ENCODE measurements around the gene CXCL16. TPM values are rescaled to one million over a fixed set of nuclear protein-coding genes. Genes with fewer than 3 reads are reported as not detected.

CXCL16 gene
- total RNA-seq, 2 experiments from 2014 or later: 3.1 to 3.4 TPM

Other genes starting within 250 kb of the CXCL16 start
- gene SPNS2, start 241.0 kb downstream of the CXCL16 start, total RNA-seq: under 1 TPM; 0.15 to 0.24 TPM
- 10 to 100 TPM; 66.6 to 70.8 TPM for gene MYBBP1A, start 184.5 kb downstream of the CXCL16 start, total RNA-seq
- not detected for gene GGT6, start 179.4 kb downstream of the CXCL16 start, total RNA-seq
- not detected for gene SMTNL2, start 155.4 kb downstream of the CXCL16 start, total RNA-seq
- gene ALOX15, start 98.2 kb downstream of the CXCL16 start, total RNA-seq: not detected
- 100 to 1,000 TPM in 1 of 2 experiments, 10 to 100 TPM in 1; 96.1 to 101 TPM for gene PELP1, start 35.8 kb downstream of the CXCL16 start, total RNA-seq
- 100 to 1,000 TPM; 210 to 226 TPM for gene ARRB2, start 29.3 kb downstream of the CXCL16 start, total RNA-seq
- gene MED11, start 8.5 kb downstream of the CXCL16 start, total RNA-seq: 10 to 100 TPM; 20.4 to 21.8 TPM
- gene ZMYND15, start 95 bp downstream of the CXCL16 start, total RNA-seq: under 1 TPM; 0.10 to 0.24 TPM
- gene TM4SF5, start 32.0 kb upstream of the CXCL16 start, total RNA-seq: not detected
- gene VMO1, start 46.4 kb upstream of the CXCL16 start, total RNA-seq: not detected
- not detected for gene GLTPD2, start 49.0 kb upstream of the CXCL16 start, total RNA-seq
- 100 to 1,000 TPM; 165 to 177 TPM for gene PSMB6, start 56.2 kb upstream of the CXCL16 start, total RNA-seq
- gene PLD2, start 67.2 kb upstream of the CXCL16 start, total RNA-seq: 10 to 100 TPM; 15.8 to 19.3 TPM
- gene MINK1, start 93.4 kb upstream of the CXCL16 start, total RNA-seq: 10 to 100 TPM; 67.5 to 79.3 TPM
- 1 to 10 TPM; 2.3 to 2.5 TPM for gene C17orf107, start 159.6 kb upstream of the CXCL16 start, total RNA-seq
- gene CHRNE, start 163.2 kb upstream of the CXCL16 start, total RNA-seq: under 1 TPM; 0.45 to 0.56 TPM
- not detected for gene GP1BA, start 192.3 kb upstream of the CXCL16 start, total RNA-seq
- gene SLC25A11, start 200.1 kb upstream of the CXCL16 start, total RNA-seq: 10 to 100 TPM; 70.5 to 72.5 TPM
- 100 to 1,000 TPM; 130 to 157 TPM for gene RNF167, start 200.3 kb upstream of the CXCL16 start, total RNA-seq
- 1,000 to 10,000 TPM; 1,907 to 1,923 TPM for gene PFN1, start 208.6 kb upstream of the CXCL16 start, total RNA-seq
- 10 to 100 TPM; 26.5 to 26.8 TPM for gene ENO3, start 211.2 kb upstream of the CXCL16 start, total RNA-seq
- gene SPAG7, start 227.9 kb upstream of the CXCL16 start, total RNA-seq: 10 to 100 TPM; 60.6 to 65.8 TPM
- 100 to 1,000 TPM; 101 to 109 TPM for gene CAMTA2, start 247.7 kb upstream of the CXCL16 start, total RNA-seq